EH (cell line): ENCODE measurements around the gene STX1B.
"Not testable (repeated sequence)": the region's sequence is repeated elsewhere in the genome, so short reads cannot be mapped to it uniquely, and the experiment has no call there.

Experiments
- DNase-seq: peaks from one replicate; pipeline ENCODE4 v3.0.0-alpha.2; 2015; ENCODE audit warnings: low read depth

STX1B gene

DNA sequence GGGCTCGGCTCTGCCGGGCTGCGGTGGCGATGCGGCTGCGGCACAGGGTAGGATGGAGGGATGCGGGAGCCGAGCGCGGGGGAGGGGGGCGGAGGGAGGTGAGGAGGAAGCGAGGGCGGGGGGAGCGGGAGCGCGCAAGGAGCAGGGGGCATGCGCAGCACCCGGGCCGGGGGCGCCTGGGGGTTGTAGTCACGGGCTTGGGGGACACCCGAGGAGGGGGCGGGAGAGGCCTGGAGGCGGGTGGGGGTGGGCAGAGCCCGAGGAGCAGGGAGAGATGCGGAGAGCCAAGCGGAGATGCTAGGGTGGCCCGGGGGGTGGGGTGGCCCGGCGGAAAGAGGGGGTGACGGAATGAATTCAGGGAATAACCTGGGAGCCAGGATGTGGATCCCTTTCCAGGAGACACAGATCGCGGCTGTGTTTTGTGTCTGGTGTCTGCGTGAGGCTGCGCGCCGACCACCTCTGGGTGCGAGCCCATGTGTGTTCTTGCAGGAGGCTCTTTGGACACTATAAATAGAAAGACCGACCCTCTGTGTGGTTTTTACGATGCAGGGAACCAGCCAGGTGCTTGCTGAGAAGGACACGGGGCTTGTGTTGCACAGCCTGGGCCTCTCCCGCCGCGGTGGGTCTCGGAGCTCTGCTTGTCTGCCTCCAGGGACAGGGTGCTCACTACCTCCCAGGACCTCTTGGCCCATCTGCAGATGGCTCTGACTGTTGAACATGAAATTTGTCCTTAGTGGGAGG lies at the start of gene STX1B:
Gene STX1B, minus strand, starts transcription at position 54 of the 741 bp plus-strand sequence. CDS start 242 bp downstream, outside the sequence.
- peak; percentile 36 for DNase-seq

- no peak for DNase-seq
These were observed 45.2 kb upstream of the STX1B start for GRCh38 chr16:31055613-31056012.

DNA sequence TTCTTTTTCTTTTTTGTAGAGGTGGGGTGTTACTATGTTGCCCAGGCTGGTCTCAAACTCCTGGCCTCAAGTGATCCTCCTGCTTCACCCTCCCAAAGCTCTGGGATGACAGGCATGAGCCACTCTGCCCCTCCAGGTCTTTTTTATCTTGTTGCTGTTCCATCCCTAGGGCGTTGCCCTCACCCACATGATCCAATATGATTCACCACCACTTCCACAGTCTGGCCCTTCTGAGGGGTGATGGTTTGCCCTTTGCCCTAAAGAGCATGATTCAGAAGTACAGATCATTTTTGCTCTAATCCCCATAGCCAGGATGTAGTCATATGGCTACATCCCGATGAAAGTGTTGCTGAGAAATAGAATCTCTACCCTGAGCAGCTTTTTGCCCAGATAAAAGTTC lies 41.7 kb upstream of the STX1B start:
- peak; percentile 96 for DNase-seq

DNA sequence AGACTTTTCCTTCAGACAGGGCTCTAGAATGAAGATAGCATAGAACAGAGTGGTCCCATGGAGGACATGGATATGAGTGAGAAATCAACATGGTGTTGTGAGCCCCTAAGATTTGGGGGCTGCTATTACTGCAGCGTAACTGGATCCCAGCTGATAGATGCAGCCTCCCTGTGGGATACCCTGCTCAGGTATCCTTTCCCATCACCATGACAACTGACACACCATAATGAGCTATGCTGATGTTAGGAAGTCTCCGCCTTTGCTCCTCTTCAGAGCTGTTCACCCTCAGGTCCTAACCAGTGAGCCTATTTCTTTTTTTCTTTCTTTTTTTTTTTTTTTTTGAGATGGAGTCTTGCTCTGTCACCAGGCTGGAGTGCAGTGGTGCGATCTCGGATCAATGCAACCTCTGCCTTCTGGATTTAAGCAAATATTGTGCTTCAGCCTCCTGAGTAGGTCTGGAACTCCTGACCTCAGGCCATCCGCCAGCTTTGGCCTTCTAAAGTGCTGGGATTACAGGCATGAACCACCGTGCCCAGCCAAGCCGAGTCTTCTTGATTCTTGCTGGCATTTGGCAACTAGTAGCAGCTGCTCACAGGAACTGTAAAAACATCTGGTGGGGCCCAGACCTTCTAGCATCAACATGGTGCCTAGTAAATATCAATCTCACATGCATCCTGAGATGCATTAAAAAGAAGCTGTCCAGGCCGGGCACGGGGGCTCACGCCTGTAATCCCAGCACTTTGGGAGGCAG lies 40.0 kb upstream of the STX1B start:
- DNase-seq, result no peak

DNA sequence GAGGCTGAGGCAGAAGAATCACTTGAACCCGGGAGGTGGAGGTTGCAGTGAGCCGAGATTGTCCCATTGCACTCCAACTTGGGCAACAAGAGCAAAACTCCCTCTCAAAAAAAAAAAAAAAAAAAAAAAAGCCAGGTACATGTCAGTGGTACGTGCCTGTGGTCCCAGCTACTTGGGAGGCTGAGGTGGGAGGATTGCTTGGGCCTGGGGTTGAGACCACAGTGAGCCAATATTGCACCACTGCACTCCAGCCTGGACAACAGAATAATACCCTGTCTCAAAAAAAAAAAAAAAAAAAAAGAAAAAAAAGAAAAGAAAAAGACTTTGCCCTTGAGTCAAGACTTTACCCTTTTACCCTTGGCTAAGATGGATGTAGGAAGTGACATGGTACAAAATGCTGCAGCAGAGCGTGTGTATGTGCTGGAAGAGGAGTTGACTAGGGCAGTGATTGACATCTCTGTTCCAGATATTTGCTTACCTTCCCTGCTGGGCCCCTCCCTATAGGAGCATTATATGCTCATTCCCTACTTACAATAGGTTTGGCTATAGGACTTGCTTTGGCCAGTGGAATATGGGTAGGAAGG lies 33.6 kb upstream of the STX1B start:
- DNase-seq, result no peak

DNA sequence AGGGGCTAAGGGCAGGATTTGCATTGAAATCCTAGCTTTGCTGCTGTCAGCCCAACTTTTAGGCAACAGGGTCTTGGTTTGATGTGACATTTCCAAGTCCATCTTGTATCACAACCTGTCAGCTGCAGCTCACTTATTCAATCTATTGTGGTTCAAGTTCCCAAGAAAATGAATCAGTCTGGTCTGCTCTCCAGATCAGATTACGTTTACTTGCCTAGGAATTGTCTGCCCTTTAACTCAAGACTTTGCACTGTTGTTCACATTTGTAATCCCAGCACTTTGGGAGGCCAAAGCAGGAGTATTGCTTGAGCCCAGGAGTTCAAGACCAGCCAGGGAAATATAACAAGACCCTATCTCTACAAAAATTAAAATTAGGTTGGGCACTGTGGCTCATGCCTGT lies 32.9 kb upstream of the STX1B start:
- no peak for DNase-seq

- no peak for DNase-seq
These were observed 32.4 kb upstream of the STX1B start for GRCh38 chr16:31042866-31043265.

GRCh38 chr16:31038993-31039392 lies 28.6 kb upstream of the STX1B start:
- DNase-seq, result no peak

DNA sequence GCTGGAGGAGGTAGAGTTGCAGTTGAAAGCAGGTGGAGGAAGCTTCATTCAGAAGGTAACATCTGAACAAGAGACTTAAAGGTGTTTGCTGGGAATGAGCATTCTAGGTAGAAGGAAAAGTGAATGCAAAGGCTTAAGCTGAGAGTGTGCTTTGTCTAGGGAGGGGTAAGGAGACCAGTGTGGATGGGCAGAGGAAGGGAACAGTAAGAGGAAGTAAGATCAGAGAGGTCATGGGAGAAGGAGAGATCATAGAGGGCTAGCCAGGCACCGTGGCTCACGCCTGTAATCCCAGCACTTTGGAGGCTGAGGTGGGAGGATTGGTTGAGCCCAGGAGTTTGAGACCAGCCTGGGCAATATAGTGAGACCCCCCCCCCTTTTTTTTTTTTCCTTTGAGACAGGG lies 26.3 kb upstream of the STX1B start:
- DNase-seq, result no peak

DNA sequence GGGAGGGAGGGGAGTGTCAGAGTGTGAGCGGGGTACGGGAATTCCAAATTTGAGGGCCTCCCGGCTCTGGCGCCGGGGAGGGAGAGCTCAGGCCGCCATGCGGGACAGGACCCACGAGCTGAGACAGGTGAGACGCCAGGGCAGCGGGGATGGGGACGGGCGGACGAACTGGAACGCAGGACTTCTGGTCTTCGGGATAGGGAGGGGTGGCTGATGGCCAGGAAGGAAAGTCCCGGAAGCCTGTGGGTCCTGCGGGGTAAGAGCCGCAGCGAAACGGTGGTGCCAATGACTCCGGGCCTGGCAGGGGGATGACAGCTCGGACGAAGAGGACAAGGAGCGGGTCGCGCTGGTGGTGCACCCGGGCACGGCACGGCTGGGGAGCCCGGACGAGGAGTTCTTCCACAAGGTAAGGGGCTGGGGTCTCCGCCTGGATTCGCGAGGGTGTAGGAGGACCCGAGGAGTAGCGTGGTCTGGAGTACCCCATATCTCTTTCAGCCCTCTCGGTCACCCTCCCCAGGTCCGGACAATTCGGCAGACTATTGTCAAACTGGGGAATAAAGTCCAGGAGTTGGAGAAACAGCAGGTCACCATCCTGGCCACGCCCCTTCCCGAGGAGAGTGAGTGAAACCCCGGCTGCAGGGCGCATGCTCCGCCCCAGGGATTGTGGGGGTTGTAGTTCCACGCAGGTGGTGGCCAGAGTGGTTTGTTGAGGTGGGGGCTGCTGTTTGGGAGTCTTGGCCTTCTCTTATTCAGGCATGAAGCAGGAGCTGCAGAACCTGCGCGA lies 23.5 kb upstream of the STX1B start:
- peak; percentile 87 for DNase-seq

DNA sequence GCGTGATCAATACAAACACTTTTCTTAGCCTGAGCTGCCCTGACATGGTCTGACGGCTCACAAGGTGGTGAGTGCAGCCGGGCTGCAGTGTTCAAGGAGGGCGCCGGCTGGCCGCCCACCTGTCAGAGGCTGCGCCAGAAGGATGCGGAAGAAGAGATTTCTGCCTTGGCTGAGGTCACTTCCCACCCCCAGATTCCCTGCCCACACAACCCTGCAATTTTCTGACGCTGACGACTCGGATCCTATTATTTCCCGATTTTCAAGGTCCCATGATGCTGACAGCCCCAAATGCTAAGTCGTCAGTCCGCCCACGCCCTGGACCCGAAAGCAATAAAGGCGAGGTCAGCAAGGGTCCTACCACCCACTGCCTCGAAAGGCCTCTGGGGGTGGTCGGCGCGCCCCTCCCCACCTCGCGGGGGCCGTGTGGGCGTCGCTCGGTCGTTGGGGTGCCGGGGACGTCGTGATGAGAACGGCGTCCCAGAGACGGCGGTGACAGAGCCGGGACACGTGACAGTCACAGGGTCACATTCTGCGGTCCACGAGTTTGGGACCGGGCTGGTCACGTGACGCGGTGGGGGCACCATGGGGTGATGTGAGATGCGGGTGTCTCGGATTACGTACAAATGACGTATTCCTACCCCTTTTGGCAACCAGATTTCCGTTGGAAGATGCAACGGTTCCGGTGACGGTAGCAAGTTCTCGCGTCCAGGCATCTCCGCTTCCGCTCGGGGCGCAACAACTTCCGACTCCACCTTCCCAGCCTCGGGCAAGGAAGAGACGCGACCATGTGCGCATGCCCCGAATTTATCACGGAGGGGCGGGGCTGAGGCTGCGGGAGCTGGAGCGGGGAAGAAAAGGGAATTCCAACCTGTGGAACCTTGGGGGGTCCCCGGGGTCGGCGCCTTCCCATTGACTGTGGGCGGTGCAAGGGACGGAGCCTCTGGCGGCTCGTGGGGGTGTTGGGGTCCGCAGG lies 22.6 kb upstream of the STX1B start, which contains the start of gene STX4:
Gene STX4, plus strand, starts transcription at position 823 of the 973 bp plus-strand sequence. CDS start 248 bp downstream, outside the sequence.
- peak; percentile 97 for DNase-seq

DNA sequence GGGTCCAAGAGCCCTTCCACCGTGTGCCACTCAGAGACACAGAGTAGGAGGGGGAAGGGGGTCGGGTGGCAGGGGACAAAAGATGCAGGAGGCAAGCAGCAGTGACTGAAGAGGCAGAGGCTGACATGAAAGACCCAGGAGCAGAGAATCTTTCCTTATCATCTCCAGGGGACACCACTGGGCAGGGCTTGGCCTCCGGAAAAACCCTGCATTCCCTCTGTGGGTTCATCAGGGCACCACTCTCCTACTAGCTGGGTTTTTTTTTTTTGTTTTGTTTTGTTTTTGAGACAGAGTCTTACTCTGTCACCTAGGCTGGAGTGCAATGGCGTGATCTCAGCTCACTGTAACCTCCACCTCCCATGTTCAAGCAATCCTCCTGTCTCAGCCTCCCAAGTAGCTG lies 20.8 kb upstream of the STX1B start:
- no peak for DNase-seq

- no peak for DNase-seq
These were observed 18.8 kb upstream of the STX1B start for GRCh38 chr16:31029272-31029671.

- DNase-seq, result no peak
These were observed 14.9 kb upstream of the STX1B start for GRCh38 chr16:31025339-31025738.

DNA sequence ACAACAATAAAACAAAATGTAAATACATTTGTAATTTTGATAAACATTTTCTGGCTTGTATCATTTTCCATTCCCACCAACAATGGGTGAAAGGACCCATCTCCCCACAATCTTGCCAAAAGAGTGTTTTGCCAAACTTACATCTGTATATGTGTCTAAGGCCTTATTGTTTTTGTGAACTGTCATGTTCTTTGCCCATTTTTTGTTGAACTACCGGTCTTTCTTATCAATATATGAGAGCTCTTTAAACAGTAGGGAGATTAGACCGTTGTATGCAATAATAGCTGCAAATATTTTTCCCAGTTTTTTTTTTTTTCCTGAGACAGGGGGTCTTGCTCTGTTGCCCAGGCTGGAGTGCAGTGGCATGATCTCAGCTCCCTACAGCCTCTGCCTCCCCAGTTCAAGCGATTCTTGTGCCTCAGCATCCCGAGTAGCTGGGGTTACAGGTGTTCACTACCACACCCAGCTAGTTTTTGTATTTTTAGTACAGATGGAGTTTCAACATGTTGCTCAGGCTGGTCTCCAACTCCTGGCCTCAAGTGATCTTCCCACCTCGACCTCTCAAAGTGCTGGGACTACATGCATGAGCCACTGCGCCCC lies 13.3 kb upstream of the STX1B start:
- DNase-seq, result no peak

- no peak for DNase-seq
These were observed 12.8 kb upstream of the STX1B start for GRCh38 chr16:31023252-31023602.

GRCh38 chr16:31022544-31023251 lies 12.3 kb upstream of the STX1B start:
- no peak for DNase-seq

- no peak for DNase-seq
These were observed 10.1 kb upstream of the STX1B start for GRCh38 chr16:31020536-31020935.

DNA sequence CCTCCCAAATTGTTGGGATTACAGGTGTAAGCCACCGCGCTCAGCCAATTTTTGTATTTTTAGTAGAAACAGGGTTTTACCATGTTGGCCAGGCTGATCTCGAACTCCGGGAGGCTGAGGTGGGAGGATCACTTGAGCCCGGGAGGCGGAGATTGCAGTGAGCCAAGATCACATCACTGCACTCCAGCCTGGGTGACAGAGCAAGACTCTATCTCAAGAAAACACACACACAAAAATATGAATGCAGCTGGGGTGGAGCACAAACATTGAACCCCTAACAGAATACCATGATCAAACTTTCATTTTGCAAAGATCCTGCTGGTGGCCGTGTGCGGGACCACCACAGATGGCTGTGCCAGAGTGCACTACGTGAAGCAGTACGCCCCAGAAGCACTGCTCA lies 7.3 kb upstream of the STX1B start:
- DNase-seq, result not testable (repeated sequence)

- DNase-seq, result no peak
These were observed 5.6 kb upstream of the STX1B start for GRCh38 chr16:31016018-31016417.
